Activated naive CD4-positive, alpha-beta T cell treated with anti-CD3 and anti-CD28 coated beads, Interleukin-2, amount 50 U/mL, for 16 hours (primary cell): ENCODE measurements around the gene GATA1.

Experiments
- DNase-seq: peaks from one replicate; pipeline ENCODE4 v3.0.0-alpha.2; 2020

Gene GATA1

GRCh38 chrX:48785540-48786214, 713 bp upstream of the GATA1 start:
- DNase-seq = no peak

DNA sequence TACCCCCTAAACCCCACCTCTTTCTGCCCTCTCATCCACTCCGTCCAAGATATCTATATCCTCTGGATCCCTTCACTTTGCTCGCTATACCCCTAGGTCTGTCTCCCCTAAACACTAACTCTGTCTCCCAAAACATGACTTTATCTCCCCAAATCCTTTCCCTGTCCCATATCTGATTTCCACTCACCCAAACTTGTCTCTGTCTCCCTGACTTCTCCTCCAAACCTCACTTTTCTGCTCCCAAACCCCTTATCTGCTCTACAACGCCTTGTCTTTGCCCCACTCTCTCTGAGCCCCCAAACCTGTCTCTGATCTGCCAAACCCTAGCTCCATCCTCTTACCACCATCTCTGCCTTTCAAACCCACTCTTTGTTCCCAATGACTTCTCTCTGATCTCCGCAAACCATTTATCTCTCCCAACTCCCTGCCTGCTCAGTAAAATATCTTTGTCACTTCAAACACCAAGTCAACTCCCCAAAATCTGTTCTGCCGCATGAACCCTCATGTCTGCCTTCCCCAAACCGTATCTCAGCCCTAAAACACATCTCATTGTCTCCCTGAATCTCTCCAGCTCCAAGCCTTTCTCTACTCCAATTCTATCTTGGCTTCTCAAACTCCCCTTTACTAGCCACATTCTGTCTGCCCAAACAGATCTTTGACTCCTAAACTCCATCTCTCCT, 575 bp downstream of the GATA1 start:
- DNase-seq = no peak

DNA sequence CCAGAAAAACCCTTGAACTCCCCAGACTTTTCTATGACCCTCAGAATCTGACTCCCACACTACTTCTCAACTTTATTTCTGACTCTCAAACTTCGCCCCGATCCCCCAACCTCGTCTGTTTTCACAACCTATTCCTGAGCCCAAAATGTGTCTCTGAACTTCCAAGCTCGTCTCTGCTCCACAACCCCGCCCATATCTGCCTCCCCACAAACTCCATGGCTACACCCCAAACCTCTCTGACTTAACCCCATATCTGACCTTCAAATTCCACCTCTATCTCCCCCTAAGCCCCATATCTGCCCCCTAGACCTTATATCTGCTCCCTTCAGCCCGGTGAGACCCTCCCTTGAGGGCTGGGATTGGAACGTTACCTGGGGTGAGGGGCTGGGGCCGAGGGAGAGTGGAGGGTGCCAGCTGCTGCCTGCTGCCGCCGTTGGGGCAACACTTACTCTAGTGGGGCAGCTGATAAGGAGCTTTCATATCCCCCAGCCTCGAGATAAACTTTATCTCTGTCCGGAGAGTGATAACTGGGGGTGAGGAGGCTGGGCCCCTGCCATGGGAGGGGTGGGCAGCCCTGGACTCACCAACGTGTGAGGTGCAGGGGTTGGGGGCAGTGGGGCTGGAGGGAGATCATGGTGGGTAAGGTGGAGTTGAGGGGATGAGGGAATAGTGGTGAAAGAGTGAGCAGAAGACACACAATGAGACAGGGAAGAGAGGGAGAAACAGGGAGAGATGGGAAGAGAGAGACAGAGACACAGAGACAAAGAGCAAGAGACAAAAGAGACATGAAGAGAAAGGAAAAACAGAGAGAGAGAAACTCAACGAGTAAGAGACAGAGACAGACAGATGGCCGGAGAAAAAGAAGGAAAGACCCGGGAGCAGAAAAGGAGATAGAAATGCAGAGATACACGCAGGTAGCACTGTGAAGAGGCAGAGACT, 1.4 kb downstream of the GATA1 start:
- no peak for DNase-seq

GRCh38 chrX:48789366-48790220, 3.2 kb downstream of the GATA1 start:
- no peak for DNase-seq

- no peak for DNase-seq
Observed at GRCh38 chrX:48790477-48790876, 4.1 kb downstream of the GATA1 start.

DNA sequence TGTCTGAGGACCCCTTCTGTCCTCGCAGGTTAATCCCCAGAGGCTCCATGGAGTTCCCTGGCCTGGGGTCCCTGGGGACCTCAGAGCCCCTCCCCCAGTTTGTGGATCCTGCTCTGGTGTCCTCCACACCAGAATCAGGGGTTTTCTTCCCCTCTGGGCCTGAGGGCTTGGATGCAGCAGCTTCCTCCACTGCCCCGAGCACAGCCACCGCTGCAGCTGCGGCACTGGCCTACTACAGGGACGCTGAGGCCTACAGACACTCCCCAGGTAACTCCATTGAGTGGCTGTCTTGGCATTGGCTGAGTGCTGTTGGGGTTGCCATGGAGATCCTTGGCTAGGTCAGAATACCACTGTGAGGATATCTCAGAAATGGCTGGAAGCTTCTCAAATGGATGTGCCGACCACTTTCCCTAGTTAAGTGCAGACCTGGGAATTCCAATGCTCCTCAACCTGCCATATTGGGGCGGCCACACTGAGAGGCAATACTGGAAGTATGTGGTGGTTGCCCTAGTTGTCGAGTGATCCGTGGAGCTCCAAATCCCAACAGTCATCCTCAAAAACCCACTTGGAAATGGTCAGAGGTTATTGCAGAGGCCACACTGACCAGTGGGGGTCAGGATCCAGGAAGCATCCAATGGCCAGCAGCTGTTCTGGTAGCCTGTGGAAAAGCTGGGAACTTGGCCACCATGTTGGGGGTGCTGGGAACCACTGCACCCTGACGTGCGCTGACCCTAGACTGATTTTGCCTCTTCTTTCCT, 4.9 kb downstream of the GATA1 start:
- no peak for DNase-seq

- DNase-seq = no peak
Observed at GRCh38 chrX:48792219-48792618, 5.8 kb downstream of the GATA1 start.

DNA sequence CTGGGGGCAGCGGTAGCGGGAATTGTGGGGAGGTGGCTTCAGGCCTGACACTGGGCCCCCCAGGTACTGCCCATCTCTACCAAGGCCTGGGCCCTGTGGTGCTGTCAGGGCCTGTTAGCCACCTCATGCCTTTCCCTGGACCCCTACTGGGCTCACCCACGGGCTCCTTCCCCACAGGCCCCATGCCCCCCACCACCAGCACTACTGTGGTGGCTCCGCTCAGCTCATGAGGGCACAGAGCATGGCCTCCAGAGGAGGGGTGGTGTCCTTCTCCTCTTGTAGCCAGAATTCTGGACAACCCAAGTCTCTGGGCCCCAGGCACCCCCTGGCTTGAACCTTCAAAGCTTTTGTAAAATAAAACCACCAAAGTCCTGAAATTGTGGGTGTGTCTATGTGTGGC, 7.5 kb downstream of the GATA1 start:
- no peak for DNase-seq

DNA sequence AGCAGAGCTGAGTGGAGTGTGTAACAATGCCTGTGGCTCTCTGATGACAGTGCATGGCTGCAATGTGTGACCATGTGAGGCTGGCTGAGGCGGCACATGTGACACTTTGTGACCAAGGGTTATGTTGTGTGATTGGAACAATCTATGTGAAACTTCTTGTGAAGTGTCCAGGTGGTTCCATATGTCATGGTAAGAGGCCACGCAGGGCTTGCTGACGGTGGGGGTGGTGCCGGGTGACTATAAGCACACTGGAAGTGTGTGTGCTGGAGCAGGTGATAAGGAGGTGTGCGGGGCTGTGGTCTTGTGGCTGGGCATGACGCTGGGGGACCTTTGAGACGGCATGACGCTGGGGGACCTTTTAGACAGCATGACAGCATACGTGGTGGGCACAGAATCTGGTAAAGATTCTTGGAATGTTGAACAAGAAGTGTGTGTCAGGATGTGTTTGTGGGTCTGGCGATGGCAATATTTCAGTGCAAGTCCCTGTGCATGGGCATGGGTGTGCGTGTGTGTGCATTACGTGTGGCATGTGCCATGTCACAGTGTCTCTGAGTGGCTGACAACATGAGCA, 8.0 kb downstream of the GATA1 start:
- DNase-seq = no peak

DNA sequence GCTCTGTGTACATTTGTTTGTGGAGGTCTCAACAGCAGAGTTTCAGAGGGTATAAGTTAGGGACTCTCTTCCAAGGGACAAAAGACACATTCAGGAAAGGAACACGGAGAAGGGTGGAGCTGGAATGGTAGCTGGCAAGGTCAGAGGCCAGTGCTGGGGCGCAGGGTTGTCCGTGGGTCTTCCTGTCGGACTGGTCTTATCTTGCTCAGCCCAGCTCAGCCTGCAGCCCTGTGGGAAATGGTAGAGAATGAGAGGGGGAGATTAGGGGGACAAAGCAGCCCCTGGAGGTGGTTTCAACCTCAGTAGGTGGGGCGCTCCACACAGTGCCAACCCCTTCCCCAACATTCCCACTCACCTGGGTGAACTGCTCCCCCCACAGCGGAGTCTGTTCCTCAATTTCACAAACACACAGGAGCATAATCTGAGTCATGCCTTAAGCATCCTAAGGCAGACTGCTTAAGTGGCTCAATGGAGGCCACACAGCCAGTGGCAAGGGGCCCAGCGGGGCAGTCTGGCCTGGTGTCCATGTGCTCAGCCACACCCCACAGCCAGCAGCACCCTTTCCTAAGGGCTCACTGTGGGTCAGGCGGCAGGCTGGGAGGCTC, 8.6 kb downstream of the GATA1 start:
- no peak for DNase-seq

DNA sequence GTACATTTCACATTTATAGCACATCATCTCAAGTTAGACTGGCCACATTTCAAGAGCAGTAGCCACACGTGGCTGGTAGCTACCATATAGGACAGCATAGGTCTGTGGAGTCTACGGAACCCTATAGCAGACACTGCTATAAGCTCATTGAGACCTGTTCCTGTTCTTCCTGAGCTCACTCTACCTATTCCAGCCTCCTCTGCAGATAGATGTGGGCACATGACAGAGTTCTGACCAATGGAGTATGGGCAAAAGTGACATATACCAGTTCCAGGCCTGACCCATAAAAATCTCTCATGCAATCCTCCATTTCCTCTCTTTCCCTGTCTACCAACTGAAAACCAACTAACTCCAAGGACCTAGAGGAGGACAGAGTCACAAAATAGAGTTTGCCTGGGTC, 11.9 kb downstream of the GATA1 start:
- no peak for DNase-seq

DNA sequence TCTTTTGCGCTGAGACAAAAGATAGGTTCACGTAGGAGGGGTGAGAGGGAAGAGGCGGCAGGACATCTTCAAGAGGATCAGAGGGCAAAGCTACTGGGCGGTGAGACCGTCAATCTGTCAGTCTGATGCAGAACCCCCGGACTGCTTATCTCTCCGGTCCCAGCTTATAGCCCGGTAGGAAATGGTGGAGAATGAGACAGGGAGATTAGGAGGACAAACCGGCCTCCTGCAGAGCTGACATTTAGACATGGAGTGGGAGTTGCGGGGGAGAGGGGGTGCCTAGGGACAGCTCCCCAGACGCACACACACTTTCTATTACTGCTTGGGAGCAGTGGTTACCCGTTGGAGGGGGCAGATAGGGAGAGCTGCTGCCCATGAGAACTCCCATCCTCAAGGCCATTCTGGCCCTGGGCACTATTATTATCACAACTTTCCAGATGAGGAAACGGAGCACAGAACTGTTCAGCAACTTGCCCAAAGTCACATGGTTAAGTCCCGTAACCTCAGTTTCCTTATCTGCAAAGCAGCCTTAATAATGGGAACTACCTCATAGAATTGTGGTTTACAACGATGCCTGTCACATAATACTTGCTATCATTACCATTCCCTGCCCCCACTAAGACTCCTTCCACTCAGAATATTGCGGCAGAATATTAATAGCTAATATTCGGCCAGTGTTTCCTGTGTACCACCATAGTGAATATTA, 14.3 kb downstream of the GATA1 start:
- no peak for DNase-seq

GRCh38 chrX:48801280-48802088, 15.1 kb downstream of the GATA1 start, which contains the start of gene HDAC6:
TSS of gene HDAC6 (plus strand) at chrX:48802067. CDS start at chrX:48802693, 626 bp downstream.
- peak; percentile 95 for DNase-seq

- DNase-seq = peak; percentile 52
Observed at GRCh38 chrX:48802089-48802904, 15.9 kb downstream of the GATA1 start.

DNA sequence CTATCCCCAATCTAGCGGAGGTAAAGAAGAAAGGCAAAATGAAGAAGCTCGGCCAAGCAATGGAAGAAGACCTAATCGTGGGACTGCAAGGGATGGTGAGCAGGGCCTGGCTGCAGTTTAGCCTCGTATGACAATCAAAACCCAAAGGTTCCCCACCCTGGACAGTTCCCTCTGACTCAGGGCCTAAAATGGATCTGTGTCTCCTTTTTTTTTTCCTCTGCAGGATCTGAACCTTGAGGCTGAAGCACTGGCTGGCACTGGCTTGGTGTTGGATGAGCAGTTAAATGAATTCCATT, 16.5 kb downstream of the GATA1 start:
- no peak for DNase-seq

GRCh38 chrX:48806081-48806480, 19.7 kb downstream of the GATA1 start:
- no peak for DNase-seq

DNA sequence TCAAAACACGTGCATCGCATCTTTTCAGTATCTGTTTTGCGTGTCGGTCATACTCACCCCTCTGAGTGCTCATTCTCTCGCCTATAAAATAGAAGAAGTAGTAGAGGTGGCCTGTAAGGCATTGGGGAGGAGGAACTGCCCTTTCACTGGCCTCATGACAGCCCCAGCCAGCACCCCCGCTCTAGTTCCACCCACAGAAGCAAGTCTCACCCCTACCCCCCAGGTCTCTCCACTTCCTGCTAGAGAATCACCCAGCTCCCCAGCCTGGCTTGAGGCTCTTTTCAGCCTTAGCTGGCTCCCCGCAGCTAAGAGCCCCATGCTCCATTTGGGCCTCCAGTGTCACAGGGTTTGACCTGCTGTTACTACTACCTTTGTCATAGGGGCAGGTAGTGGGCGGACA, 27.3 kb downstream of the GATA1 start:
- no peak for DNase-seq

GRCh38 chrX:48814722-48815121, 28.3 kb downstream of the GATA1 start:
- DNase-seq = no peak

GRCh38 chrX:48815266-48815665, 28.9 kb downstream of the GATA1 start:
- DNase-seq = no peak
